GM19468 (cell line): Measurements from ENCODE around the gene LRIG1.

ENCODE experiments used
- ATAC-seq: cut with Tn5 transposase; IDR thresholded peaks from one replicate; pipeline ENCODE4 v1.9.1; 2021; ENCODE audit warnings: mild to moderate bottlenecking, moderate library complexity, moderate number of reproducible peaks; ENCODE audit not compliant: unreplicated experiment; ENCODE audit errors: extremely low read depth

LRIG1 gene

DNA sequence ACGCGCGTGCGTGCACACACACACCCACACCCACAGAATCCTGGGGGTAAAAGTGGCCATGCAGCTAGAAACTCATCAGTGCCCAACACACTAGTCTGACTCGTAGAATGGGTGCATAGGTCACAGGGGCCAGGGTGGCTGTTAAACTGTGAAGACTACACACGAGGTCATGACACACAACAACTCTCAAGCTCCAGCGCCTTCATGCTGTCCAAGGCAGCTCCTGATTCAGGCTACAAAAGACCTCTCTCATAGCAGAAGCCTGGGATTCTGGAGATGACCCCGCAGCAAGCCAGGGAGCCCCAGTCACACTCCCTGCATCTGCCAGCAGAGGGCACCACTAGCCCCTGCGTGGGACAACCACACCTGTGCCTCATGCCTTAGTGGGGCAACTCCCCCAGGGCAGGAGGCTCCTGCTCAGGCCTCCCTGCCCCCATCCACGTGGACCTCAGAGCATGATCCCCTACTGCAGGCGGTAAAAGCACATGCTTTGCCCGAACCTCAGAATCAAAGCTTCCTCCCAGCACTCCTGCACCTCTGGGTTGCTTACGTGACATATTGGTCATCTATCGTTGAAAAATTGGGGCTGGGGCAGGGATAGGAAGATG is 93.1 kb downstream of the LRIG1 start:
- peak; percentile 79 for ATAC-seq

DNA sequence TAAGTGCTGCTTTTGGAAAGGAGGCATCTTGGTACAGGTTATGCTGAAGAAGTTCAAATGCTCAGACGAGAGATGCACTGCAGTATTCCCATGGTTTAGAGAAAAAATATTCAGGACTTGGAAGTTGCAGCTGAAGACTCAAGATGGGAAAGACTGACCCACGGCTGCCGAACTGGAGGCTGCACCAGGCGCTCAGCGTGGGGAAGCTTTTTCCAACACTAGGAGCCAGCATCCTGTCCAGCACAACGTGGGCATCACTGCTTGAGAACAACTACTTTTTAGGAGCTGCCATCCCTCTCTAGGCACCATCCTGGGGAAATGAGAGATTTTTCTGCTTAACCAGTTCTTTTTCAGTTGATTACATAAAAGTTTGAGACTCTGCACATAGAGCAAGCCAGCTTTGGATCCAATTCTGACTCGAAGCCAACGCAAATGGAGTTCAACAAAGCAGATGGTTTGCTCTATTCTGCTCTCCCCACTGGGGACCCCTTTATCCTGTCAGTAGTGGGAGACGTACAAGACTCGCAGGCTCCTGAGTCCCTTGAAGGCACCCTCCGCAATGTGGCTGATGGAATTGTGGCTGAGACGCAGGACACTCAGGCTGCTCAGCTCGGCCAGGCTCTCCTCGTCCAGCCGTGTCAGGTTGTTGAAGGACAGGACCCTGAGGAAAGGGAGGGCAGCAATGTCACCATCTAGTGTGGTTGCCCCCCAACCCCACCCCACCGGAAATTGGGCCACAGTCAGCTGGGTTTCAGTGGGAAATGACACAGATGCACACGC is 93.8 kb downstream of the LRIG1 start:
- ATAC-seq: no peak

DNA sequence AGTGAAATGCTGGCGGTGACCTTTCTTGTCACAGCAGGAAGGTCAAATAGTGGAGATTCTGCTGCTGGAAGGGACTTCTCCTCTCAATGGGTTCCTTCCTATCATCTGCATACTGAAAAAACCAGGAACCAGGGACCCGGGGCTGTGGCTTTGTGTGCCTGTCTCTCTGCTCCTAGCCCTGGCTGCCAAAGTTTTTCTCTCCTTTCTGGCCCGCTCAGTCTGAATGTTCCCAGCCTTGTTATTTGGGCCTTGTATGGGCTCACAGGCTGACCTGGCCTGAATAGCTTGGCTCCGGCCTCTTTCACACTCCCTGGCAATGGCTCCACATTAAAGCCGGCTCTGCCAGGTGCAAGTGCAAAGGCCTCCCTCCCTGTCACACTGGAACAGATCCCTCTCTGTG is 94.7 kb downstream of the LRIG1 start:
- ATAC-seq: no peak

DNA sequence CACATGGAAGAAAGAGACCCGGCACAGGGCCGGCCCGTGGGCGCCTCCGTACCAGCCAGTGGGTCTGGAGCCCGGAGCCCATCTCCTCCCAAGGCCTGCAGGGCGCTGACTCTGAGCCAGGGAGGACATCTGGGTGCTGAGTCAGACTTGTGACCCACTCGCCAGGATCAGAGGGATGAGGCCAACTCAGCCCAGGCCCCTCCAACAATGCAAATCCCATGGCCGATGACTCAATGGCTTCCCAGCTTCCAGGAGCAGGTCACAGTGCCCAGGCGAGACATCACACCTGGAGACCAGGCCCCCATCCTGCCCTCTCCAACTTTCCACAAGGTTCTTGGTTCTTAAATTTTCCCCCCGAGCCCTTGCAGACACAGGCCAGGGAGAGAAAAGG is 95.1 kb downstream of the LRIG1 start:
- ATAC-seq: no peak

DNA sequence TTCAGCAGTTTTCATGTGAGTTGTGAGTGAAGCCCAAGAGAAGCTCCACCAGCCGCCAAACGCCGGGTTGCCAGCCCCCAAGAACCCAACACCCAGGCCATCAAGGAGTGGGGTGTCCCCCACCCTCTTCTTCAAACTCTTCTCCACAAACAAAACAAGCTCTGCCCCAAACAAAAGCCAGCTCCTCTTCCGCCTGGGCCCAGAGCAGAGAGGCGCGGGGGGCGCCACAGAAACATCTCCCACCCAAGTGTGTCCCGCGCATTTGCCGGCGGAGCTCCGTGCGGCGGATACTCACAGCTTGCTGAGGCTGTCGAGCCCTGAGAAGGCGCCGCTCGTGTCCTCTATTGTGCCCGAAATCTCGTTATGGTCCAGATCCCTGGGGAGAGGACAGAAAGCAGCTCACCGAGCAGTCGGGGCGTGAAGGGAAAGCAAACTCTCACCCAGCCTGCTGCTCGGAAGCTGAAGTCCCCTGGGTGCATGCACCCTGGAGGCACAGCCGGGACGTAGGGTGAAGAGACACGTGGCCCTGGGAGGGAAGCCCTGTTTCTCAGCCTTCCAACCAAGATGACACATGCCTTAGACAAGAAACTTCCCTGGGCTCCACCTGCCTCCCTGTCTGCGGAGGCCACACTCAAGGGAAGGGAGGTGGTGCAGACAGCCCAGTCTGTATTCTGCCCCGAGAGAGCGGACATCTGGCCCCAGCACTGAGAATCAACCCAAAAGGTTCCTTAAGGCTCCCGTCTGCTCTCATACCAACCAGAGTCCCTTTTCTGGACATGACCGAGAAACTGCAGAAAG is 95.7 kb downstream of the LRIG1 start:
- ATAC-seq: no peak

DNA sequence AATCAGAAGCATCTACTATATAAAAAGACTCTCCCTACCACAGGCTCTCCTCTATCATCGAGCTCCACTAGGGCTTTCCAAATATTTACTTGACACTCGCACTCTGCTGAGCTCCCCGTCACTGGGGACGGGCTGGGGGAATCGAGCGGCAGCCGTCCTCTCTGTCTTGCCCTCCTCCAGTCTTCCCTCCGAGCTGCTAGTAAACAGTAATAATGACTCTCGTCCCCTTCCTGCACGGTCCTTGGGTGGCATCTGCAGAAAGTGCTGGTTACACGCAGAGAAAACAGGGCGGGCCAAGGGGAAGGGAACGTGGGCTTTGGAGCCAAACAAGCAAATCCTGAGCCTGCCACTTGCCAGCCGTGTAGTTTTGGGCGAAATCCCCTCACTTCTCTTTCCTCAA is 96.6 kb downstream of the LRIG1 start:
- no peak for ATAC-seq

DNA sequence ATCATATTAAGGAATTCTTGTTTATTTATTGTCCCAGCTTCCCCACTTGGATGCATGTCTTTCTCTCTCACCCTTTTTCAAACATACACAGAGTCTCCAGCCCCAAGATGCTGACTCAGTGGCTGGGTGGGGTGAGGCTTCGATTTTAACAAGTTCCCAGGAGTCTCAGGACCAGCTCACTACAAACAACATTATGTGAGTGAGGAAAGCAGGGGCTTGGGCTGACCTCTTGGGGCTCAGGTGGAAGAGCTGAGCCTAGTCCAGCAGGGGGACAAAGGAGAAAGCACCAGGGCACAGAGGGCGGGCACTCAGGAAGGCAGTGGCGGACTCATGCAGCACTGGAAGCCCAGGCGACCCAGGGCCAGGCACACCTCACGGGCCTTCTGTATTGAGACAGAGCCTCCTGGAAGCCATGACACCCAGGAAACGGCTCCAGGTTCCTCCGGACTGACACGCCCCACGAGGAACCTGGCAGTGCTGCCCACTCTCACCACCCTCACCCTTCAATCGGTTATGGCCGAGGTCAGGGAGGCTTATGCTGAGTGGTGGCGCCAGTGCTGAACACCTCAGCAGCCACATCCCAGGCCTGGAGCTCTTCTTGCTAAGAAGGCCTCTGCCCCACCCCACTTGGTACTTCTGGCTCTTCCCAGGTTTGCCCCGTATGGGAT is 97.4 kb downstream of the LRIG1 start:
- no peak for ATAC-seq

DNA sequence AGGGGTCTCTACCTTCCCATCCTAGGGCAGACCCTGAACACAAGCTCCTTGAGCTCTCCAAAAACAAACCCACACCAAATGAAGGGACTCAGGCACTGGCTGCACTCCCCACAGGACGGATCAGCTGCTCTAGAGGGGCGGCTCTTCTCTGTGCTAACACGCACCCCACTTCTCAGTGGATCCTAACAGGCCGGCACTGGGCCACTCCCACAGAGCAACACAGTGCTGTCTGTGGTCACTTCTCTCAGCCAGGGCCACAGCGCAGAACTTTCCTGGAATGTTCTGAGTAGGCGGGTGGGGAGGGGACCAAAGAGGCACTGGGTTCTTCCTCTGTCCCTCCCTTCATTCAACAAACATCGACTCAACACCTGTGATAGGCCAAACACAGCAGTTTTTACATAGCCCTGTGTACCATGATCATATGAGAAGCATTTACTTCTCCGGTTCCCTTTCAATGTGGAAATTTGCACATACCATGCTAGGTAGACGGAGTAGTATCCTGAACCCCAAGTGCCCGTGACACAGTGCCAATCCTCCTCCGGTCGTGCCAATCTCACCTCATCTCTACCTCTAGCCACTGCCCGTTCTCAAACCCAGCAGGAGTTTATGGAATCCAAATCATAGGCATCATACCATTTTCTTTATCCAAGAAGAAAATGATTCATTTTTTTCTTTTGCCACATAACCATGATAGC is 98.1 kb downstream of the LRIG1 start:
- no peak for ATAC-seq

DNA sequence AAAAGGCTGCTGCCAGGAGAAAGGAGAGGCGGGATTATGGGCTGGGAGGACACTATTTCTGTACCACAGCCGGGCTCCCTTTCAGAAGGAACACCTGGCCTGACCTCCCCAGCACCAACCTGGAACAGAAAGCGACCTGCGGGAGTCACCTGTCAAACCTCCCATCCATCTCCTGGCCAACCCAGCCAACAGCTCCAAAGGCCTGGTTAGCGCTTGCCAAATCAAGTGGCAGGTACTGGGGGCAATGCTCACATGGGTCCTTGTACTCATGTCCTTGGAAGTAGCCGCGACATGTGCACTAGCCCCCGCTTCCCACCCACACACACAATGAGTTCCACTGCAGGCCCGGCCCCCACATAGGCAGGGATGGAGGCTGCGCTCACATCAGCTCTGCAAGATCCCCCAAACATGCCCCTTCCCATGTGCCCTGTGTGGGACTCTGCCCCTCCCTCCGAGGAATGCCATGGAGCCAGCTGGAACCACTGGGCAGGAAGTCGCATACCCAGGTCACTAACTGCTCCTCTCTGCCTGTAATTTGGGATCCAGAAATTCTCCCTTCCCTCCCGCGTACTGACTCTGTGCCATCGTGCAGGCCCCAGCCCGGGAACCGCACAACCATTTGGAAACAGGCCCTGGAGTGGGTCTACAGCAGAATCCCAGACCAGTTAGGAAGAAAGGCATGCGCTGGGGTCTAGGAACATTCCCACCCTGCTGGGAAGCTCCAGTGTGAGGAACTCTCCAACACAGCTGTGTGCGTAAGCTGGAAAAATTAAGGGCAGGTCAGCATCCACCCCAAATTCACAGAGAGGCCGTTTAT is 98.9 kb downstream of the LRIG1 start:
- no peak for ATAC-seq

DNA sequence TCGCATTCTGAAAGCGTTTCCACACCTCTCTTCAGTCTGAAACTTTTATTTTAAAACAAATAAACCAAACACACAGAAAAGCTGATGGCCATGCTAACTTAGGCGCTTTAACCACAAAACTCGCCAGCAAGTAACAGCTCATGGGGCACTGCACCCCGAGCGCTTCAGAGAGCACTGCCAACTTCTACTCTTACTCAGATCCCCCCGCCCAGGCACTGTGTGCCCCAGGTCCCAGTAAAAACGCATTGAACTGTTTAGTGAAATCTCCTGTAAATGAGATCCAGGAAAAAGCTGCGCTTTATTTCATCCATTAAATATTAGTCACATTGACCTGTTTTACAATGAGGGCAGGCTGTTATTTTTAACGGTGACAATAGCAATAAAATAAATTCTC is 99.7 kb downstream of the LRIG1 start:
- no peak for ATAC-seq

DNA sequence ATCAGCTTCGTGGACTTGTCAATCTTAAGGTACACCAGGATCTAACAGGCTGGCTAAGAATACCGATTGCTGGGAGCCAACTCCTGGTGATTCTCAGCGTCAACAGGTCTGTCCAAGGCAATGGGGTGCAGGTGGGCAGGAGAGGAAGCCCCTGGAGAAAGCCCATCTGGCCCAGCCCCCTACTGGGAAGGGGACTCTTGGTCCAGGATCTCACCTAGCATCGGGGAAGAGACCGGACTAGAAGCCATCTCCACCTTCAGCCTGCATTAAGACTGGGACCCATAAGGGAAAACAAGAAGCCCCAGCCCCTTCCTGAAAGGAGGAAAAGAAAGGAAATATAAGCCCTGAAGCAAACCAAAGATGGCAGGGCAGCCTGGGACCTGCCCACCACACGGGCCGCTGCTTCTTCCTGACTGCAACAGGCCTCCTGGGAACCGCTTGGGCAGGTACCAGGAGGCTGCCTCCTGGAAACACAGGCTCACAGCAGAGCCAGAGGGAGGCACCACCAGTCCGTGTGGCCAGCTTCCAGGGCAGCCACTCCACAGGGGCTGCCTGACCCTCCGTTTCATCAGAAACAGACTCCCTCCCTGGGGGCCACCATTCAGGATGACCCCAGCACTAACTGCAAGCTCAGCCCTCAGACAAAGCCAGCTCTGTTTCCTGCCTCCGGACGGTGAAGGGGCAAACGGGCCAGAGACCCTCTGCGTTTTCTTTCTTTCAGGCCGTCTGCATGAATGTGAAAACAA is 100.2 kb downstream of the LRIG1 start:
- no peak for ATAC-seq

DNA sequence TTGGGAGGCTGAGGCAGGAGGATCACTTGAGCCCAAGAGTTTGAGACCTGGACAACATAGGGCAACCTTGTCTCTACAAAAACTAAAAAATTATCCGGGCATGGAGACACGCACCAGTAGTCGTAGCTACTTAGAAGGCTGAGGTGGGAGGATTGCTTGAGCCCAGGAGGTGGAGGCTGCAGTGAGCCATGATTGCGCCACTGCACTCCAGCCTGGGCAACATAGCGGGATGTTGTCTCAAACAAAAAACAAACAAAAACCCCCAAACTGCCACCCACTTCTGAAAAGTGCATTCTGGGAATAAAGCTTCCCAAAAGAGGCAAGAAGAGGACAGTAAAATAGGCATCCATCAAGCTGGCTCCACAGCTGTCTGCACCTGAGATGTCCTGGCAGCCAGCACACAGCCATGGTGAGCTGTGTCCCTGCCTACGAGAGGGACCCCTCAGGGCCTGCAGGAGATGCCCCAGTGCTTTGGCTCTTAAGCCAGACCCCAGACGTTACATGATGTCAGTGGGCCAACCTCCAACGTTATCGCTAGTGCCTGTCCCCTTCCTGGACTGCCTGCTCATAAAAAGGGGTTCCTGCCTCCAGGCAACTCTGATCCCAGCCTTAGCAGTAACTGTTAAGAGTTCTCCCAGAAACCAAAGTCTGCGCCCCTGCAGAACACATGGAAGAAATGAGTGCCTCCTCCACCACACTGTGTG is 101.1 kb downstream of the LRIG1 start:
- ATAC-seq: no peak

DNA sequence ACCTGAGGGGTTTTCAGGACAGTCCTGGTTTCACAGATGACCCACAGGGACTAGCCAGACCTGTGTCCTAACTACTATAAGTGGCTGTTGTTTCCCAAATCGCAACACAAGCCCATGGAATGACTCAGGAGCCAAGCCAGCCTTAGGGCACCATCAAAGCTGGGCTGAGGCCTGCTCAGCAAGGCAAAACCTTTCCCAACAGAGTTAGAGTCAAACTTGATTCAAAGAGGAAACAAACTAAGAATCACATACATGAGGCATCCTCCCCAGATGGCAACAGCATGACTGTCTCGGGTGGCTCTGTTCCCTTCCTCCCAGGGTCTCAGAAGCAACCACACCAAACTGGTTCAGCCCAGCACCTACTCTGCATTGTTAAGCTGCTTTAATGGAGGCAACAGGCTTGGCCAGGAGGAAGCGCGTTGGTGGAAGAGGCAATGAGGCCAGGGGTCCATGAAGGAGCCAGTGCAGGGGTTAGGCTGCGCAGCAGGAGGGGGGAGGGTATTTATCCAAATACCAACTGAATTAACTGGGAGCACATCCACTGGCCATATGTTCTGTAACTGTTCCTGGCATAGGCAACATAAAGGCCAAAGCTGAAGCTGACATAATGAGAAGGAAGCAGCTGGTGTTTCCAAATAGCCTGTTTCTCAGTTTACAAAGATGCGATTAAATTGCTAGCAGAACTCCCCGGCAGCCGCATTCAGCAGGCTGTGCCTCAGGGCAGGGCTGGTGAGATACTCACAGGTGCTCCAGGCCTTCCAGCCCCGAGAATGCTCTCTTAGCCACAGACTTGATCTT is 102.4 kb downstream of the LRIG1 start:
- no peak for ATAC-seq

DNA sequence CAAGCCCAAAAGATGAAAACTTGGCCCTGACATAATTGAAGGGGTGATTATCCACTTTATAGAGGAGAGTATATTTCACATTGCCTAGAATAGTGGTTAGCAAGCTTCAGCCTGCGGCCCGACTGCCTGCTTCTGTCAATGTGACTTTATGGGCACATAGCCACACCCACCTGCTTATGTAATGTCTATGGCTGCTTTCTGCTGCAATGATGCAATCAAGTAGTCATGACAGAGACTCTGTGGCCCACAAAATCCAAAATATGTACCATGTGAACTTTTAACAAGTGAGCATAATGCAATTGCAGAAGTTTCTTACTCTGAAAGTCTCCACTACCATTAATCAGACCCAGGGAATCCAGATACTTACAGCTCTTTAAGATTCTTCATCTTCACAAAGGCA is 103.1 kb downstream of the LRIG1 start:
- no peak for ATAC-seq

DNA sequence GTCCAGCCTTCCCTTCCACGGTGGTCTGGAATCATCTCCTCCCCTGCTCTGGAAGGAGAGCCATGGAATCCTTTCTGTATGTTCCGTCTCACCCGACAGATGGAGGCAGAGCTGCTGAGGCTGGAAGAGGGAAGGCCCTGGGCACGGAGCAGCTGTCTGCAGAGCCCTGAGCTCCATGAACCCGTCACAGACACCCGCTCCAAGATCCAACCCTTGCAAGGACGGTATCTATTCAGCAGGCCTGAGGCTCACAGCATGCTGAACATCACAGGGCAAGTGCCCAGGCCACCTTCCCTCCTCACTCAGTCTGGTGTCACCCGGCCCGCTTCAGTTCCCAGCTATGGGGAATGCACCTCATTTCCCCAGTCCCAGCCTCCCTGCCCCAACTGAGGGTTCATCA is 103.9 kb downstream of the LRIG1 start:
- no peak for ATAC-seq

DNA sequence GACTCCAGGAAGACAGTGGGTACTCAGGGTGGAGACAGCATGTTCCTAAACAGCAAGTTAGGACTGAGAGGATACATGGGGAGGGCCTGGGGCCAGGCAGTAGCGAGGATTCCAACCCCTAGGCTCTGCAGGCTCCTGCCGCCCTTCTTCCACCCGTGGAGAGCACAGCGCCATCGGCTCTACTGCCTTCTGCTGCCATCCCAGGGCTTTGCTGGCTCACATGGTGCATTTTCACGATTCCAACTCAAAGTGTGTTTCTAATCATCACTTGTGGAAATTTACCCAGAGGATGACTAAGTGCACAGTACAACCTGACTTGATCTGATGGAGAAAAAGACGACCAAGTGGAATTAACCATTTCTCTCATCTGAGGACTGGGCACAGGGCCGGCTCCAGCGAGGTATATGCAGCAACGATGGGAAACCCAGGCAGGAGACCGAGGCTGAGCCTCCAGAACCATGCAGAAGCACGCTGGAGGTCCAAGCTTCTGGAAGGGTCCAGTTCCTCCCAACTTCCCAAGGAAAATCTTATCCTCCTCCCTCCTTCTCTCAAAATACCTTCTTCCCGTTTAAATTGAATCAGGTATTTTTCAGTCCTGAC is 104.6 kb downstream of the LRIG1 start:
- ATAC-seq: no peak

DNA sequence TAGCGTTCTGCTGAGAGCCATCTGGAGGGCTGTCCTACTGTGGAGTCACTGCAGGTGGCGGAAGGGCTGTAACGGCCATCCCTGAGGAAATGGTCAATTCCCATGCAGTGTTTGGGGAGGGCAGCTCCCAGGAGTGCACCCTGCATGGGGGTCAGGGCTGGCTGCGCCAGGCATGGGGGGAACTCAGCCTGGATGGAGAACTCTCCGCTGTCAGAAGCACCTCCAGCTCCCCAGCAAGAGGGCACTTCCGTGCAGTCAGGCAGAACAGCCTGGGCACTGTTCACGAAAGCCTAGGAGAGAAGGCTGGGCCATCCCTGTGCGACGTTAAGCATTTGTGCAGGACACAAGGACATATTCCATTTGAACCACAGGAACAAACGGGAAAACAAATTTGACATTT is 105.2 kb downstream of the LRIG1 start:
- ATAC-seq: no peak
